GM12878 (cell line): ENCODE data around the gene WDR18. TPM values are rescaled to one million over a fixed set of nuclear protein-coding genes. Genes with fewer than 3 reads are reported as not detected.

ENCODE experiments used
- ATF2 ChIP-seq: IDR thresholded peaks from 2 replicates; pipeline ENCODE4 v1.6.1; 2012; ENCODE audit warnings: low read length, inconsistent platforms
- BCL11A ChIP-seq: IDR thresholded peaks from 2 replicates; pipeline ENCODE4 v1.6.1; 2011; ENCODE audit warnings: low read depth, low read length
- BHLHE40 ChIP-seq, 2 experiments: fragments of 450-650 bp in 1 of 2; IDR thresholded peaks; 2 replicates each; pipeline ENCODE4 v1.6.1; 2011 to 2017; ENCODE audit warnings: low read depth in 2 of 2, borderline replicate concordance in 1 of 2, improper control_type of control experiment in 1 of 2, low read length in 1 of 2, mild to moderate bottlenecking in 1 of 2
- CHD1 ChIP-seq: IDR thresholded peaks from 2 replicates; pipeline ENCODE4 v1.6.1; 2012; ENCODE audit warnings: low read depth, low read length, improper control_type of control experiment
- HDAC6 ChIP-seq: fragments of 200-600 bp; sonication (generic); IDR thresholded peaks from one replicate; pipeline ENCODE4 v1.8.0; 2017; ENCODE audit warnings: antibody characterized with exemption; ENCODE audit not compliant: unreplicated experiment
- KLF5 ChIP-seq: fragments of 450-650 bp; IDR thresholded peaks from 2 replicates; pipeline ENCODE4 v1.6.1; 2014; ENCODE audit warnings: mild to moderate bottlenecking; ENCODE audit not compliant: partially characterized antibody
- MTA3 ChIP-seq: IDR thresholded peaks from 2 replicates; pipeline ENCODE4 v1.6.1; 2012; ENCODE audit warnings: low read length, inconsistent platforms, borderline replicate concordance
- NR2F1 ChIP-seq: fragments of 450-650 bp; conservative IDR thresholded peaks from 2 replicates; pipeline ENCODE4 v1.6.1; 2017; ENCODE audit warnings: mild to moderate bottlenecking
- NRF1 ChIP-seq: conservative IDR thresholded peaks from 2 replicates; pipeline ENCODE4 v1.6.1; 2011; ENCODE audit warnings: mild to moderate bottlenecking, low read depth, low read length, improper control_type of control experiment
- PAX8 ChIP-seq: fragments of 450-650 bp; IDR thresholded peaks from 2 replicates; pipeline ENCODE4 v1.6.1; 2017; ENCODE audit warnings: mild to moderate bottlenecking, moderate library complexity
- PKNOX1 ChIP-seq: fragments of 450-650 bp; IDR thresholded peaks from 2 replicates; pipeline ENCODE4 v1.6.1; 2016; ENCODE audit warnings: mild to moderate bottlenecking
- PML ChIP-seq: IDR thresholded peaks from 2 replicates; pipeline ENCODE4 v1.6.1; 2012; ENCODE audit warnings: low read length, inconsistent platforms
- RAD51 ChIP-seq: fragments of 450-650 bp; IDR thresholded peaks from 2 replicates; pipeline ENCODE4 v1.6.1; 2016; ENCODE audit warnings: moderate library complexity, mild to moderate bottlenecking, inconsistent platforms
- RFX5 ChIP-seq: IDR thresholded peaks from 2 replicates; pipeline ENCODE4 v1.6.1; 2011; ENCODE audit warnings: low read depth, low read length, improper control_type of control experiment
- SMAD1 ChIP-seq: fragments of 450-650 bp; IDR thresholded peaks from 2 replicates; pipeline ENCODE4 v1.6.1; 2018; ENCODE audit warnings: mild to moderate bottlenecking, low read depth; ENCODE audit not compliant: partially characterized antibody
- SMAD5 ChIP-seq: IDR thresholded peaks from 2 replicates; pipeline ENCODE4 v1.6.1; 2016; ENCODE audit warnings: antibody characterized with exemption, low read depth
- SREBF1 ChIP-seq: IDR thresholded peaks from 2 replicates; pipeline ENCODE4 v1.6.1; 2012; ENCODE audit warnings: mild to moderate bottlenecking, low read length
- SRF ChIP-seq, 2 experiments: IDR thresholded peaks; 2 replicates each; pipeline ENCODE4 v1.6.1; 2011; ENCODE audit warnings: low read depth in 2 of 2, low read length in 2 of 2, mild to moderate bottlenecking in 1 of 2, moderate library complexity in 1 of 2
- TCF3 ChIP-seq: IDR thresholded peaks from 2 replicates; pipeline ENCODE4 v1.6.1; 2012; ENCODE audit warnings: low read depth, mild to moderate bottlenecking, low read length, borderline replicate concordance; ENCODE audit not compliant: insufficient read depth
- ZBTB40 ChIP-seq: fragments of 450-650 bp; IDR thresholded peaks from 2 replicates; pipeline ENCODE4 v1.6.1; 2016; ENCODE audit warnings: mild to moderate bottlenecking, moderate library complexity, borderline replicate concordance
- ZNF687 ChIP-seq: fragments of 450-650 bp; IDR thresholded peaks from 2 replicates; pipeline ENCODE4 v1.6.1; 2017; ENCODE audit warnings: mild to moderate bottlenecking, moderate library complexity
- polyA plus RNA-seq, 11 experiments: library from polyadenylated mRNA; depleted of rRNA in 4 of 11; unstranded in 6 of 11; stranded (reverse) in 5 of 11; fragments of >200 nt; fragmentation: Nextera tagmentation in 4 of 11; fragmentation: Illumina TruSeq in 1 of 11; extraction: Ambion mirVana in 4 of 11; extraction: Trizol in 1 of 11; gene quantifications; 1 replicate in 1 of 11; 2 replicates in 10 of 11; pipeline versions ENCODE4 v1.2.1 to v1.2.3, GENCODE V29; 2011 to 2016; ENCODE audit warnings: inconsistent platforms in 2 of 11, missing spikeins in 2 of 11, low read depth in 1 of 11
- total RNA-seq, 4 experiments: library from RNA; depleted of rRNA in 3 of 4; stranded (reverse); fragments of >200 nt in 3 of 4; fragmentation: Illumina TruSeq in 1 of 4; extraction: Trizol in 1 of 4; gene quantifications; 2 replicates each; pipeline versions ENCODE4 v1.2.1 to v1.2.3, GENCODE V29; 2013 to 2021

Gene WDR18
- total and polyA plus RNA-seq, 10 of the 15 experiments (the other 5 are each of a cell fraction or from before 2014, with no cell fraction given) = 3.0 to 206 (median 62.3) TPM

- TF ChIP-seq SREBF1 = no peak
- TF ChIP-seq CHD1 = no peak
- TF ChIP-seq SMAD1 = no peak
- no peak for TF ChIP-seq PKNOX1
- TF ChIP-seq NR2F1 = peak; percentile 52
- TF ChIP-seq HDAC6 = no peak
- no peak for TF ChIP-seq SMAD5
- TF ChIP-seq PML = no peak
- TF ChIP-seq MTA3 = no peak
- no peak for TF ChIP-seq RFX5
- TF ChIP-seq PAX8 = no peak
- peak in 1 of 2 experiments; percentile 39; a peak in 1 of 4 replicates for TF ChIP-seq SRF (IDR thresholded peaks at IDR 0.05; ENCODE audit: low read depth in 2 of 2, low read length in 2 of 2)
- 0 out of 2 replicates have a peak, but pooled peaks have one; percentile 18 for TF ChIP-seq NRF1
- no peak for TF ChIP-seq ZBTB40
- peak; percentile 24 for TF ChIP-seq KLF5
- TF ChIP-seq BHLHE40 (IDR thresholded peaks at IDR 0.05; ENCODE audit: borderline replicate concordance in 1 of 2, low read depth in 2 of 2, low read length in 1 of 2) = peak in 1 of 2 experiments; percentile 7; a peak in 2 of 4 replicates
- TF ChIP-seq BCL11A = no peak
- 0 out of 2 replicates have a peak, but pooled peaks have one; percentile 39 for TF ChIP-seq TCF3
- peak; percentile 11; the same call in 1 of the 2 replicates for TF ChIP-seq ZNF687
- TF ChIP-seq ATF2 = no peak
- TF ChIP-seq RAD51 = no peak
Measured at GRCh38 chr19:1020868-1021425, 36.8 kb downstream of the WDR18 start, which contains the start of gene TMEM259 (continued).
